ENCODE results near the gene TEP1.

The TEP1 gene

GRCh38 chr14:20412876-20413743 is at the start of gene TEP1:
Gene TEP1 (minus strand): TSS chr14:20413501. CDS start chr14:20408439, 5,062 bp downstream.
- DNase-seq (ENCODE audit: low spot score), result peak; percentile 92
- H3K27ac ChIP-seq, result peak within 1 kb of the TSS; percentile 85 to 97
- TF ChIP-seq CTCF (IDR thresholded peaks at IDR 0.05), result no peak
- peak within 1 kb of the TSS; percentile 85 for H3K4me3 ChIP-seq

- DNase-seq (ENCODE audit: low spot score), result peak; percentile 100
- peak within 1 kb of the TSS; percentile 81 for H3K4me3 ChIP-seq
- TF ChIP-seq CTCF (IDR thresholded peaks at IDR 0.05), result no peak
- H3K27ac ChIP-seq, result peak within 1 kb of the TSS; percentile 93 to 94
These were observed 48.2 kb upstream of the TEP1 start, which contains the start of gene PIP4P1 for GRCh38 chr14:20461225-20462141. Gene PIP4P1 (minus strand): TSS chr14:20461434. CDS start chr14:20461325, 109 bp downstream.

- peak overlapping the region; percentile 81 for H3K4me3 ChIP-seq
- no peak for DNase-seq (ENCODE audit: low spot score)
- peak overlapping the region; percentile 93 to 94 for H3K27ac ChIP-seq
- TF ChIP-seq CTCF (IDR thresholded peaks at IDR 0.05), result no peak
These were observed 47.3 kb upstream of the TEP1 start for GRCh38 chr14:20460458-20461224.

GRCh38 chr14:20458031-20458789 is 44.9 kb upstream of the TEP1 start:
- no peak for TF ChIP-seq CTCF (IDR thresholded peaks at IDR 0.05)
- H3K27ac ChIP-seq, result peak overlapping the region in 1 of 2 donors; percentile 10
- DNase-seq (ENCODE audit: low spot score), result no peak
- no peak overlapping the region for H3K4me3 ChIP-seq

- no peak for TF ChIP-seq CTCF (IDR thresholded peaks at IDR 0.05)
- Histone ChIP-seq H3K4me3 (no peak overlapping the region), H3K27ac (no peak overlapping the region)
- DNase-seq (ENCODE audit: low spot score), result no peak
These were observed 43.7 kb upstream of the TEP1 start for GRCh38 chr14:20456971-20457370.

Data from coronary artery (tissue), 2 donors.